Cerebellar cortex (tissue), 1 donor: Measurements from ENCODE around the gene ARF6.

Source experiments
- DNase-seq: peaks from one replicate; pipeline ENCODE4 v3.0.0-alpha.2; 2015; ENCODE audit warnings: low spot score

ARF6 gene

DNA sequence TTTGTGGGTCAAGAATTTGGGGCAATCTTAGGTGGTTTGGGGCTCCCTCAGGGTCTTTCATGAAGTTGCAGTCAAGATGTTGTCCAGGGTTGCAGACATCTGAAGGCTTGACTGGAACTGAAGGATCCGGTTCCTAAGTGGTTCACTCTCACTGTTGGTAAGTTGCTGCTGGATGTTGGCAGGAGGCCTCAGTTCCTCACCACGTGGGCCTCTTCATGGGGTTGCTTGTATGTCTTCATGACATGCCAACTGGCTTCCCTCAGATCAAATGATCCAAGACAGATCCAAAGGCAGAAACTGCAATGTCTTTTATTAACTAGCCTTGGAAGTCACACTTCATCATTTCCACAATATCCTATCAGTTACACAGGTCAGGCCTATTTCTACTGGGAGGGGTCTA is 49.2 kb downstream of the ARF6 start:
- no peak for DNase-seq

DNA sequence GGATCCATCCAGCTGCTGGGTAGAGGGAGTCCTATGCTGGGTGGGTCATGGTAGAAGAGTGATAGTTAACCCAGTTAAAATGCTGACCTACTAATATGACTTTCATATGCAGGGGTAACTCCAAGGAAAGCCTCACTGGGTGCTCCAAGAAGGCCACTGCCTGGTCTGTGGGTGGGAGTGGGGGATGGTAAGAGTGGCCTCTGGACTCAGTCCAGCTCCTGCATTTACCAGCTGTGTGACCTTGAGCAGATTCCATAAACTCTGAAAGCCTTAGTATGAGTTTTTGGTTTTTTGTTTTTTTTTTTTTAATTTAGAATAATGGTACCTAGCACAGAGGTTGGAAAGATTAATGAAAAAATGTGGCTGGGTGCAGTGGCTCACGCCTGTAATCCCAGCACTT is 51.6 kb downstream of the ARF6 start:
- no peak for DNase-seq

DNA sequence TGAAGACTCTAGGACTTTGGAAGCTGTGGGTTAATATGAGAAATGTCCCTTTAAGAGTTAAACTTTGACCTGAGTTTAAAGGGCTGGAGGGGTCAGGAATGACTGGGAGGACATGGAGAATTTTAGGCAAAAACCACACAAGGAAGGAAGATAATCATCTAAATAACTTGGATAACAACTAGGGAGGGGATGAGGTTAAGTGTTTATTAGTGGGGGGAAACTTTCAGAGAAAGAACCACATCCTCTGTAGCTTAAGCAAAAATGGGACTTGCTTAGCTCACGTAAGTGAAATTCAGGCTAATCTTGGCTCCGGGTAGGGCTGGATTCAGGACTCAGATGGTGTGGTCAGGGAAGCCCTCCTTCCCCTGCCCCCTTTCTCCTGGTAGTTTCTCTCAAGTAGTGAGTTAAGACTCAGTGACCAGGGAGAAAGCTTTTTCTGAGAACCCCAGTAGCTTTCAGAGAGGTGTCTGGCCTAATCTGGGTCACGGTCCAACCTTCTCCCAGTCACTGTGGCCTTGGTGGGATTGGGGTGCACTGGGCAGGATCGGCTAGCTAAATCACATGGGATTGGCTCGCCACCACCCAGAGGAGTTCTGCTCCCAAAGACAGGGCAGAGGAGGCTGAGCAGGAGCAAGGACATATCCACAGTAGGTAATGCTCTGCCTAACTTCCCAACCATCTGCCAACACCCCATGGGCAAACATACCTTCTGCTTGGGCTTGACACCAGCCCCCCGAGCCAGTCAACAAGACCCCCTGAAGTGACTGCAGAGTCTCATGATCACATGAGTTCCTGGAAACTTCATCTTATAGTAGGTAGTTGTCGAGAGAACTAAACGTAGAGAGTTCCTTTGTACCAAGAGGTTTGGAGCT is 52.8 kb downstream of the ARF6 start:
- DNase-seq = no peak
